OCI-LY1 (cell line): ENCODE data around the gene KRTAP10-9.

ENCODE experiments used
- CTCF ChIP-seq: fragments of 200-600 bp; sonication (generic), shearing (Covaris generic); IDR thresholded peaks from 2 replicates; pipeline ENCODE4 v1.5.1; 2017; ENCODE audit warnings: mild to moderate bottlenecking, antibody characterized with exemption, low read length, moderate library complexity, mixed read lengths
- EZH2 ChIP-seq: fragments of 200-600 bp; sonication (generic), shearing (Covaris generic); IDR thresholded peaks from 2 replicates; pipeline ENCODE4 v1.8.0; 2017; ENCODE audit warnings: borderline replicate concordance, mixed run types, mild to moderate bottlenecking, antibody characterized with exemption, low read length, moderate library complexity, mixed read lengths

GRCh38 chr21:44615466-44615865 is 11.4 kb upstream of the KRTAP10-9 start:
- TF ChIP-seq CTCF: no peak
- no peak for TF ChIP-seq EZH2
